Neural cell (in vitro differentiated cells): ENCODE data around the gene PFKFB4. TPM values are rescaled to one million over a fixed set of nuclear protein-coding genes. Genes with fewer than 3 reads are reported as not detected.

ENCODE experiments used
- H2AFZ ChIP-seq: fragments of 200-600, 300-800 bp; sonication (generic), shearing (Covaris generic); 2 replicates; pipeline ENCODE4 v1.6.0; 2014; ENCODE audit warnings: low read depth, mild to moderate bottlenecking, antibody characterized with exemption, low read length, moderate library complexity
- H3F3A ChIP-seq: fragments of 200-600 bp; shearing (Covaris generic); 2 replicates; pipeline ENCODE4 v1.6.1; 2016; ENCODE audit warnings: mild to moderate bottlenecking, moderate library complexity, mixed read lengths, antibody characterized with exemption, low read length; ENCODE audit not compliant: insufficient read depth, poor library complexity, severe bottlenecking
- H3K27ac ChIP-seq: fragments of 200-600, 300-800 bp; sonication (generic), shearing (Covaris generic); 2 replicates; pipeline ENCODE4 v1.5.1; 2014; ENCODE audit warnings: mild to moderate bottlenecking, low read length, moderate library complexity
- H3K27me3 ChIP-seq: fragments of 300-800, 200-600 bp; sonication (generic), shearing (Covaris generic); 2 replicates; pipeline ENCODE4 v1.6.0; 2014; ENCODE audit warnings: mild to moderate bottlenecking, low read depth, low read length, moderate library complexity; ENCODE audit not compliant: insufficient read depth
- H3K36me3 ChIP-seq: fragments of 300-800, 200-600 bp; sonication (generic), shearing (Covaris generic); 2 replicates; pipeline ENCODE4 v1.5.1; 2014; ENCODE audit warnings: mild to moderate bottlenecking, antibody characterized with exemption, low read length, moderate library complexity; ENCODE audit not compliant: insufficient read depth
- H3K4me2 ChIP-seq: fragments of 300-800, 200-600 bp; sonication (generic), shearing (Covaris generic); 2 replicates; pipeline ENCODE4 v1.6.0; 2014; ENCODE audit warnings: mild to moderate bottlenecking, low read length
- H3K4me3 ChIP-seq: fragments of 300-800, 200-600 bp; sonication (generic), shearing (Covaris generic); 2 replicates; pipeline ENCODE4 v1.5.1; 2014; ENCODE audit warnings: mild to moderate bottlenecking, low read length, moderate library complexity
- H3K79me2 ChIP-seq: fragments of 200-600 bp; shearing (Covaris generic); replicated peaks from 2 replicates; pipeline ENCODE4 v1.6.0; 2014; ENCODE audit warnings: mild to moderate bottlenecking, low read length, moderate library complexity; ENCODE audit not compliant: insufficient read depth
- H3K9ac ChIP-seq: fragments of 300-800, 200-600 bp; sonication (generic), shearing (Covaris generic); 2 replicates; pipeline ENCODE4 v1.6.1; 2016; ENCODE audit warnings: mild to moderate bottlenecking, low read length, mixed read lengths
- H3K9me2 ChIP-seq: fragments of 200-600 bp; shearing (Covaris generic); 2 replicates; pipeline ENCODE4 v1.6.1; 2016; ENCODE audit warnings: mild to moderate bottlenecking, low read length, mixed read lengths; ENCODE audit not compliant: insufficient read depth
- H3K9me3 ChIP-seq: fragments of 200-600, 300-800 bp; sonication (generic), shearing (Covaris generic); 2 replicates; pipeline ENCODE4 v1.6.1; 2016; ENCODE audit warnings: mild to moderate bottlenecking, mixed run types, low read length, moderate library complexity, mixed read lengths
- H4K20me1 ChIP-seq: fragments of 200-600 bp; shearing (Covaris generic); 2 replicates; pipeline ENCODE4 v1.6.1; 2016; ENCODE audit warnings: mild to moderate bottlenecking, mixed run types; ENCODE audit not compliant: insufficient read depth
- EP300 ChIP-seq: fragments of 450-650 bp; conservative IDR thresholded peaks from 2 replicates; pipeline ENCODE4 v1.6.1; 2014; ENCODE audit warnings: antibody characterized with exemption, mild to moderate bottlenecking, moderate library complexity; ENCODE audit not compliant: poor library complexity, severe bottlenecking
- EZH2 ChIP-seq: fragments of 200-600, 300-800 bp; shearing (Covaris generic), sonication (generic); IDR thresholded peaks from 2 replicates; pipeline ENCODE4 v1.6.1; 2014; ENCODE audit warnings: antibody characterized with exemption, low read length, borderline replicate concordance, mild to moderate bottlenecking; ENCODE audit not compliant: insufficient read depth, poor library complexity, severe bottlenecking
- MXI1 ChIP-seq: fragments of 450-650 bp; conservative IDR thresholded peaks from 2 replicates; pipeline ENCODE4 v1.6.1; 2014; ENCODE audit warnings: antibody characterized with exemption, mild to moderate bottlenecking; ENCODE audit not compliant: poor library complexity, severe bottlenecking
- POLR2AphosphoS5 ChIP-seq: IDR thresholded peaks from 2 replicates; pipeline ENCODE4 v1.6.1; 2012
- RAD21 ChIP-seq: fragments of 450-650 bp; conservative IDR thresholded peaks from 2 replicates; pipeline ENCODE4 v1.6.1; 2014; ENCODE audit warnings: antibody characterized with exemption, mild to moderate bottlenecking, moderate library complexity
- SMC3 ChIP-seq: fragments of 450-650 bp; conservative IDR thresholded peaks from 2 replicates; pipeline ENCODE4 v1.6.1; 2014; ENCODE audit warnings: antibody characterized with exemption, mild to moderate bottlenecking, moderate library complexity; ENCODE audit not compliant: poor library complexity
- TAF1 ChIP-seq: IDR thresholded peaks from 2 replicates; pipeline ENCODE4 v1.6.1; 2012; ENCODE audit warnings: low read depth
- polyA plus RNA-seq: library from polyadenylated mRNA; depleted of rRNA; stranded (reverse); fragments of >200 nt; gene quantifications from 2 replicates; pipeline ENCODE4 v1.2.3, GENCODE V29; 2014
- TF ChIP-seq, protein P1 (sequence below): IDR thresholded peaks from 2 replicates; pipeline ENCODE4 v1.6.1; 2012; ENCODE audit warnings: borderline replicate concordance
- TF ChIP-seq, protein P2 (sequence below): fragments of 450-650 bp; IDR thresholded peaks from 2 replicates; pipeline ENCODE4 v1.5.1; 2014; ENCODE audit warnings: antibody characterized with exemption, mild to moderate bottlenecking, moderate library complexity; ENCODE audit not compliant: poor library complexity, severe bottlenecking

The PFKFB4 gene
- polyA plus RNA-seq, 1 donor from 2014 or later: 29.4 TPM

DNA sequence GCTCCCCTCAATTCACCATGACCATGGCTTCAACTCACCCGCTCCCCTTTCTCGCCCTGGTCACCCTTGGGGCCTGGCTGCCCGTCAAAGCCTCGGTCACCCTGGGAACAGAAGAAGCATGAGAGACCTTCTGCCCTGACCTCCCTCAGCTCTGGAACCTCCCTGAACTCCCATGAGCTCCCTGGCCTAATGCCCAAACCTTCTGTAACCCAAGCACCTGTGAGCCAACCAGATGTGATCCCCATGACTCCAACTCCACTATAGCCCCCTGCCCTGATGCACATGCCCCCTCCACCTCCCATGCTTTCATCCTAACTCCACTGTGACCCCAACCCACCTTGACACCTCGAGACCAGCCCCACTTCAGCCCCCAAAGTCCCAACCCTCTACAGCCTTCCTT is 10.5 kb upstream of the PFKFB4 start:
- H2AFZ ChIP-seq: no peak overlapping the region
- H3K27me3 ChIP-seq: no peaks in the 10 kb centered on the region
- H3K9me2 ChIP-seq: no peaks in the 10 kb centered on the region
- no peaks in the 10 kb centered on the region for H3K9me3 ChIP-seq
- TF ChIP-seq MXI1 (no peak), EP300 (no peak), EZH2 (no peak), SMC3 (no peak)
- TF ChIP-seq, protein P1, sequence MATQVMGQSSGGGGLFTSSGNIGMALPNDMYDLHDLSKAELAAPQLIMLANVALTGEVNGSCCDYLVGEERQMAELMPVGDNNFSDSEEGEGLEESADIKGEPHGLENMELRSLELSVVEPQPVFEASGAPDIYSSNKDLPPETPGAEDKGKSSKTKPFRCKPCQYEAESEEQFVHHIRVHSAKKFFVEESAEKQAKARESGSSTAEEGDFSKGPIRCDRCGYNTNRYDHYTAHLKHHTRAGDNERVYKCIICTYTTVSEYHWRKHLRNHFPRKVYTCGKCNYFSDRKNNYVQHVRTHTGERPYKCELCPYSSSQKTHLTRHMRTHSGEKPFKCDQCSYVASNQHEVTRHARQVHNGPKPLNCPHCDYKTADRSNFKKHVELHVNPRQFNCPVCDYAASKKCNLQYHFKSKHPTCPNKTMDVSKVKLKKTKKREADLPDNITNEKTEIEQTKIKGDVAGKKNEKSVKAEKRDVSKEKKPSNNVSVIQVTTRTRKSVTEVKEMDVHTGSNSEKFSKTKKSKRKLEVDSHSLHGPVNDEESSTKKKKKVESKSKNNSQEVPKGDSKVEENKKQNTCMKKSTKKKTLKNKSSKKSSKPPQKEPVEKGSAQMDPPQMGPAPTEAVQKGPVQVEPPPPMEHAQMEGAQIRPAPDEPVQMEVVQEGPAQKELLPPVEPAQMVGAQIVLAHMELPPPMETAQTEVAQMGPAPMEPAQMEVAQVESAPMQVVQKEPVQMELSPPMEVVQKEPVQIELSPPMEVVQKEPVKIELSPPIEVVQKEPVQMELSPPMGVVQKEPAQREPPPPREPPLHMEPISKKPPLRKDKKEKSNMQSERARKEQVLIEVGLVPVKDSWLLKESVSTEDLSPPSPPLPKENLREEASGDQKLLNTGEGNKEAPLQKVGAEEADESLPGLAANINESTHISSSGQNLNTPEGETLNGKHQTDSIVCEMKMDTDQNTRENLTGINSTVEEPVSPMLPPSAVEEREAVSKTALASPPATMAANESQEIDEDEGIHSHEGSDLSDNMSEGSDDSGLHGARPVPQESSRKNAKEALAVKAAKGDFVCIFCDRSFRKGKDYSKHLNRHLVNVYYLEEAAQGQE: no peak
- TF ChIP-seq, protein P2, sequence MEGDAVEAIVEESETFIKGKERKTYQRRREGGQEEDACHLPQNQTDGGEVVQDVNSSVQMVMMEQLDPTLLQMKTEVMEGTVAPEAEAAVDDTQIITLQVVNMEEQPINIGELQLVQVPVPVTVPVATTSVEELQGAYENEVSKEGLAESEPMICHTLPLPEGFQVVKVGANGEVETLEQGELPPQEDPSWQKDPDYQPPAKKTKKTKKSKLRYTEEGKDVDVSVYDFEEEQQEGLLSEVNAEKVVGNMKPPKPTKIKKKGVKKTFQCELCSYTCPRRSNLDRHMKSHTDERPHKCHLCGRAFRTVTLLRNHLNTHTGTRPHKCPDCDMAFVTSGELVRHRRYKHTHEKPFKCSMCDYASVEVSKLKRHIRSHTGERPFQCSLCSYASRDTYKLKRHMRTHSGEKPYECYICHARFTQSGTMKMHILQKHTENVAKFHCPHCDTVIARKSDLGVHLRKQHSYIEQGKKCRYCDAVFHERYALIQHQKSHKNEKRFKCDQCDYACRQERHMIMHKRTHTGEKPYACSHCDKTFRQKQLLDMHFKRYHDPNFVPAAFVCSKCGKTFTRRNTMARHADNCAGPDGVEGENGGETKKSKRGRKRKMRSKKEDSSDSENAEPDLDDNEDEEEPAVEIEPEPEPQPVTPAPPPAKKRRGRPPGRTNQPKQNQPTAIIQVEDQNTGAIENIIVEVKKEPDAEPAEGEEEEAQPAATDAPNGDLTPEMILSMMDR: no peak
- no peaks in the 10 kb centered on the region for H3K36me3 ChIP-seq
- H3K27ac ChIP-seq: no peak overlapping the region
- no peaks in the 10 kb centered on the region for H4K20me1 ChIP-seq
- H3K4me2 ChIP-seq: no peak overlapping the region
- H3K4me3 ChIP-seq: no peak overlapping the region
- no peaks in the 10 kb centered on the region for H3K79me2 ChIP-seq
- H3K9ac ChIP-seq: no peak overlapping the region
- no peaks in the 10 kb centered on the region for H3F3A ChIP-seq

DNA sequence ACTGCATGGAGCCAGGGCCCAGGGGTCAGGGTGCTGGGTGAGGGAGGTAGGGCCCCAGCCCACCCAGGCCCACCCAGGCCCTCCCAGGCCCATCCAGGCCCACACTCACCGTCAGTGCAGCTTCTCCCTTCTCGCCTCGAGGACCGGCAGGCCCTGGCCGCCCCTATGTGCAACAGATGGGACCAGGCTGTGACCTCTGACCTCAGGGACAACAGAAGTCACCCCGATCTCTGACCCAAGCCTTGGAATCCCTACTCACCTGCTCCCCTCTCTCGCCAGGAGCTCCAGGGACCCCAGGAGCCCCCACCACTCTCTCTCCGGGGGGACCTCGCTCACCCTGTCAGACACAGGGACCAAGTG is 9.8 kb upstream of the PFKFB4 start:
- no peak overlapping the region for H3K4me2 ChIP-seq
- no peaks in the 10 kb centered on the region for H3K9me3 ChIP-seq
- H4K20me1 ChIP-seq: no peaks in the 10 kb centered on the region
- H3K9me2 ChIP-seq: no peaks in the 10 kb centered on the region
- no peak overlapping the region for H3K9ac ChIP-seq
- no peak overlapping the region for H3K27ac ChIP-seq
- no peaks in the 10 kb centered on the region for H3F3A ChIP-seq
- TF ChIP-seq RAD21: no peak
- TF ChIP-seq MXI1: no peak
- TF ChIP-seq POLR2AphosphoS5: no peak
- TF ChIP-seq, protein P2: no peak
- no peak for TF ChIP-seq TAF1
- no peak for TF ChIP-seq SMC3
- TF ChIP-seq EP300: no peak
- TF ChIP-seq, protein P1: no peak
- no peak for TF ChIP-seq EZH2
- H3K36me3 ChIP-seq: no peaks in the 10 kb centered on the region
- no peak overlapping the region for H3K4me3 ChIP-seq
- H3K79me2 ChIP-seq: no peaks in the 10 kb centered on the region
- H3K27me3 ChIP-seq: no peaks in the 10 kb centered on the region
- no peak overlapping the region for H2AFZ ChIP-seq
